IMR-90 (cell line): ENCODE measurements around the gene CASQ1. TPM values are rescaled to one million over a fixed set of nuclear protein-coding genes. Genes with fewer than 3 reads are reported as not detected.
A peak's percentile ranks its signal among the peaks of the same experiment; 100 is the strongest.

Experiments used
- ATAC-seq: fragments of 200-7000 bp; cut with Tn5 transposase; 2 replicates; pipeline ENCODE4 v1.9.1; 2020; ENCODE audit warnings: low read depth, mild to moderate bottlenecking, moderate library complexity
- BruUV-seq: library from RNA; stranded (reverse); fragments of 400-500 nt; replicated peaks from 2 replicates; lab custom pipeline; 2021; lab: Mats Ljungman, UMichigan
- CTCF ChIA-PET: fragments of 300-600 bp; formaldehyde crosslinking; extraction: SDS; loops from one replicate; lab custom pipeline; 2021; ENCODE audit warnings: antibody characterized with exemption; lab: Yijun Ruan, JAX
- POLR2A ChIA-PET: fragments of 300-600 bp; sonication (Branson Sonifier 250); formaldehyde crosslinking; loops from one replicate; lab custom pipeline; 2022; ENCODE audit warnings: antibody characterized with exemption; ENCODE audit not compliant: unreplicated experiment; lab: Charles Lee
- DNase-seq: peaks from one replicate; pipeline ENCODE4 v3.0.0; 2013
- H2AFZ ChIP-seq: replicated peaks from 2 replicates; pipeline ENCODE3; 2013; ENCODE audit warnings: low read length, mild to moderate bottlenecking; ENCODE audit not compliant: poor library complexity
- H2AK5ac ChIP-seq: 2 replicates; pipeline ENCODE4 v1.6.1; 2013; ENCODE audit warnings: low read depth, low read length, inconsistent platforms
- H2AK9ac ChIP-seq: replicated peaks from 2 replicates; pipeline ENCODE3; 2013; ENCODE audit warnings: mild to moderate bottlenecking, low read depth, low read length, moderate library complexity; ENCODE audit not compliant: poor library complexity
- H2BK120ac ChIP-seq: 2 replicates; pipeline ENCODE4 v1.6.1; 2013; ENCODE audit warnings: low read depth, low read length, inconsistent platforms
- H2BK15ac ChIP-seq: 3 replicates; pipeline ENCODE4 v1.6.1; 2013; ENCODE audit warnings: low read depth, low read length, inconsistent platforms
- H2BK20ac ChIP-seq: 2 replicates; pipeline ENCODE4 v1.6.1; 2013; ENCODE audit warnings: low read depth, mild to moderate bottlenecking, inconsistent platforms, low read length, moderate library complexity
- H2BK5ac ChIP-seq: 2 replicates; pipeline ENCODE4 v1.6.1; 2013; ENCODE audit warnings: mild to moderate bottlenecking, low read depth, low read length, inconsistent platforms; ENCODE audit not compliant: poor library complexity, severe bottlenecking
- H3K14ac ChIP-seq: replicated peaks from 2 replicates; pipeline ENCODE4 v1.6.1; 2013; ENCODE audit warnings: low read depth, low read length, inconsistent platforms
- H3K18ac ChIP-seq: 2 replicates; pipeline ENCODE4 v1.6.1; 2013; ENCODE audit warnings: low read depth, low read length, control low read depth
- H3K23ac ChIP-seq: 2 replicates; pipeline ENCODE4 v1.6.1; 2013; ENCODE audit warnings: low read depth, low read length, inconsistent platforms
- H3K27ac ChIP-seq: 2 replicates; pipeline ENCODE4 v1.5.1; 2013; ENCODE audit warnings: mild to moderate bottlenecking, control low read depth, low read length; ENCODE audit not compliant: insufficient read depth
- H3K27me3 ChIP-seq: 2 replicates; pipeline ENCODE4 v1.6.1; 2013; ENCODE audit warnings: low read length; ENCODE audit not compliant: control insufficient read depth, insufficient read depth
- H3K36me3 ChIP-seq: 2 replicates; pipeline ENCODE4 v1.6.1; 2013; ENCODE audit warnings: low read length, mixed read lengths; ENCODE audit not compliant: control insufficient read depth, insufficient read depth
- H3K4ac ChIP-seq: 2 replicates; pipeline ENCODE4 v1.6.1; 2013; ENCODE audit warnings: low read depth, low read length, inconsistent platforms
- H3K4me1 ChIP-seq: 2 replicates; pipeline ENCODE4 v1.6.1; 2013; ENCODE audit warnings: low read length, mixed read lengths; ENCODE audit not compliant: control insufficient read depth, insufficient read depth
- H3K4me2 ChIP-seq: 2 replicates; pipeline ENCODE4 v1.6.1; 2013; ENCODE audit warnings: low read depth, mild to moderate bottlenecking, control low read depth, low read length, moderate library complexity
- H3K4me3 ChIP-seq: 2 replicates; pipeline ENCODE4 v1.5.1; 2013; ENCODE audit warnings: low read depth, mild to moderate bottlenecking, control low read depth, low read length, moderate library complexity; ENCODE audit not compliant: insufficient read depth
- H3K56ac ChIP-seq: 2 replicates; pipeline ENCODE4 v1.6.1; 2013; ENCODE audit warnings: low read length, inconsistent platforms; ENCODE audit not compliant: insufficient read depth; ENCODE audit errors: extremely low read depth
- H3K79me1 ChIP-seq, 2 experiments: 2 replicates each; pipeline ENCODE4 v1.6.1; 2013; ENCODE audit warnings: low read length in 2 of 2, inconsistent platforms in 1 of 2, low read depth in 1 of 2
- H3K9ac ChIP-seq: 2 replicates; pipeline ENCODE4 v1.6.1; 2013; ENCODE audit warnings: low read depth, low read length, control low read depth
- H3K9me1 ChIP-seq: 2 replicates; pipeline ENCODE4 v1.6.1; 2013; ENCODE audit warnings: low read length, inconsistent platforms; ENCODE audit not compliant: insufficient read depth
- H3K9me3 ChIP-seq: 2 replicates; pipeline ENCODE4 v1.6.1; 2013; ENCODE audit warnings: low read length; ENCODE audit not compliant: control insufficient read depth, insufficient read depth
- H4K20me1 ChIP-seq: 2 replicates; pipeline ENCODE4 v1.6.1; 2013; ENCODE audit warnings: low read length, inconsistent platforms; ENCODE audit not compliant: insufficient read depth
- H4K5ac ChIP-seq: 2 replicates; pipeline ENCODE4 v1.6.1; 2013; ENCODE audit warnings: mild to moderate bottlenecking, low read depth, low read length, control low read depth
- H4K8ac ChIP-seq, 2 experiments: 2 replicates each; pipeline ENCODE4 v1.6.1; 2013; ENCODE audit warnings: low read depth in 2 of 2, low read length in 2 of 2, control low read depth in 1 of 2, inconsistent platforms in 1 of 2
- H4K91ac ChIP-seq: 2 replicates; pipeline ENCODE4 v1.6.1; 2013; ENCODE audit warnings: low read depth, low read length, inconsistent platforms; ENCODE audit not compliant: insufficient read depth
- CTCF ChIP-seq: conservative IDR thresholded peaks from 2 replicates; pipeline ENCODE4 v1.5.1; 2012; ENCODE audit warnings: mild to moderate bottlenecking, low read depth, low read length, improper control_type of control experiment
- FOS ChIP-seq: fragments of 150-350 bp; IDR thresholded peaks from 2 replicates; pipeline ENCODE4 v1.6.1; 2016; ENCODE audit warnings: low read depth, low read length
- POLR2A ChIP-seq: IDR thresholded peaks from 2 replicates; pipeline ENCODE4 v1.6.1; 2012; ENCODE audit warnings: mild to moderate bottlenecking, low read depth, low read length
- RAD21 ChIP-seq: IDR thresholded peaks from 2 replicates; pipeline ENCODE4 v1.6.1; 2012; ENCODE audit warnings: low read length, improper control_type of control experiment
- SMC3 ChIP-seq: fragments of 150-350 bp; IDR thresholded peaks from 2 replicates; pipeline ENCODE4 v1.6.1; 2016; ENCODE audit warnings: low read depth, mild to moderate bottlenecking, antibody characterized with exemption, low read length, moderate library complexity
- WGBS, 2 experiments: methylation state at CpG; one replicate each; pipeline versions ENCODE4 v1.1.5 to v1.1.7; 2013; ENCODE audit warnings: missing lambda C conversion rate in 2 of 2; ENCODE audit not compliant: insufficient read length in 1 of 2; ENCODE audit errors: extremely low coverage in 2 of 2; 5-methylcytosine and 5-hydroxymethylcytosine counted together
- dilution Hi-C: fragments of 300-500 bp; cut with HindIII; formaldehyde crosslinking; loops from one replicate; pipeline ENCODE4 v1.14.3; 2018; ENCODE audit warnings: low sequenced_read_pairs; ENCODE audit not compliant: unreplicated experiment
- in situ Hi-C: fragments of 300-500 bp; cut with MboI; formaldehyde crosslinking; loops from 3 replicates; pipeline ENCODE4 v1.14.3; 2019; ENCODE audit warnings: low sequenced_read_pairs, inconsistent platforms, mixed read lengths
- intact Hi-C: fragments of 100-400 bp; cut with micrococcal nuclease; formaldehyde crosslinking; loops from 2 replicates; pipeline ENCODE4 v1.10.0; 2022
- polyA plus RNA-seq, 3 experiments: library from polyadenylated mRNA; depleted of rRNA; stranded (reverse); fragments of >200 nt; gene quantifications; 2 replicates each; pipeline ENCODE4 v1.2.3, GENCODE V29; 2012; ENCODE audit warnings: low replicate concordance in 1 of 3
- total RNA-seq: library from RNA; depleted of rRNA; stranded (reverse); fragments of >200 nt; gene quantifications from 2 replicates; pipeline ENCODE4 v1.2.3, GENCODE V29; 2012

Gene CASQ1
- total and polyA plus RNA-seq, 2 of the 4 experiments (the other 2 are of a cell fraction): 0.18 to 0.21 TPM

- Histone ChIP-seq H3K14ac (no peak overlapping the region), H3K56ac (no peak overlapping the region), H3K4ac (no peak overlapping the region), H3K9me3 (no peaks in the 10 kb centered on the region), H3K4me1 (no peaks in the 10 kb centered on the region), H3K23ac (no peak overlapping the region), H4K5ac (no peak overlapping the region), H3K9ac (no peak overlapping the region), H3K36me3 (no peaks in the 10 kb centered on the region), H2AK5ac (no peak overlapping the region), H3K27ac (no peak overlapping the region), H2AFZ (peak overlapping the region; percentile 41), H3K9me1 (no peaks in the 10 kb centered on the region), H2BK20ac (no peak overlapping the region), H3K27me3 (peaks cover 42% of the 10 kb centered on the region), H2AK9ac (peak overlapping the region; percentile 19), H2BK5ac (no peak overlapping the region), H2BK120ac (no peak overlapping the region), H4K8ac (no peak overlapping the region), H3K4me3 (no peak overlapping the region), H4K20me1 (no peaks in the 10 kb centered on the region), H4K91ac (no peak overlapping the region), H3K79me1 (no peaks in the 10 kb centered on the region), H3K18ac (no peak overlapping the region), H3K4me2 (no peak overlapping the region), H2BK15ac (no peak overlapping the region)
- WGBS, 2 experiments: 74% methylated on average over 2 of the region's 6 CpGs; no CpG with 5 or more reads in 1 of the 2 experiments
- CTCF ChIA-PET: interaction anchor here (0.5 to 0.9 kb wide), 5 partner anchors 17 to 288 kb away, joined by 3 to 6 read pairs (median 3); no protein-coding TSS in a partner anchor
- in situ Hi-C loops: no loop called here
- TF ChIP-seq SMC3: peak; percentile 40; the same call in 1 of the 2 replicates
- TF ChIP-seq RAD21: peak; percentile 54
- TF ChIP-seq CTCF: peak; percentile 50
- TF ChIP-seq POLR2A: no peak
- no peak for TF ChIP-seq FOS
- peak; percentile 22 for DNase-seq
- no TSS peak for BruUV-seq
- intact Hi-C loops: no loop called here
- dilution Hi-C loops: no loop called here
- POLR2A ChIA-PET: no interaction called here
- ATAC-seq: peak; percentile 74; the same call in 1 of the 2 replicates
Measured at GRCh38 chr1:160161965-160162705, 28.2 kb upstream of the CASQ1 start.
